Middle frontal gyrus (tissue), 1 donor: ENCODE measurements around the gene PPP1R9B.

Experiments used
- DNase-seq: peaks from one replicate; pipeline ENCODE4 v3.0.0-alpha.2; 2015; ENCODE audit warnings: low spot score; ENCODE audit errors: extremely low spot score

Gene PPP1R9B

DNA sequence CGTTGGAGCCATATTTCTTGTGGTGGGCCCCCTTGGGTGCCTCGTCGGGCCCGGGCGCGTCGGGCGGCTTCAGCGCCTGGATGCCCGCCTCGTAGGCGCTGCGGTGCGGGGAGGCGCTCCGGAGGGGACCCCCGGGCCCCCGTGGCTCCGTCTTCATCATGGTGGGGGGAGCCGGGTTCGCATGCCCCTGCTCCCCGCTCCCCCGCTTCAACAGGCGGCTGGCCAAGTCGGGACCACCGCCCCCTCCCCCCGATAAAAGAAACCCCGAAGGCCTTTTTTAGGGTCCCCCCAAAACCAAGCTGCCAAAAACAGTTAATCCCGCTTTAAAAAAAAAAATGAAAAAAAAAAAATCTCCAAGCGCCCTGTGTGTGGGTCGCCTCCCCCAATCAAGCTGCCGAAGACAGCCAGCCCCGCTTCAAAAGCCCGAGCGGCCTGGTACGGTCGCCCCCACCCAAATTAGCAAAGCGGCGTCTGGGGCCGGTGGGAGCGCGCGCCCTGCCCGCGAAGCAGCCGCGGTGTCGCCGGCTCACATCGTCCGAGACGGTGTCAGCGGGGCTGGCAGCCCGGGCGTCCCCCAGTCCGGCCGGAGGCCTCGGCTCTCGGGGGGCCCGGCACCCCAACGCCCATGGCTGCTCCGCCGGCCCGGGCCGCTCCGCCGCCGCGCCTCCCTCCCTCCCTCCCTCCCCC is at the start of gene PPP1R9B:
Gene PPP1R9B (minus strand): TSS at position 324 of the 687 bp plus-strand sequence. CDS start 164 bp downstream, at position 160.
- no peak for DNase-seq

DNA sequence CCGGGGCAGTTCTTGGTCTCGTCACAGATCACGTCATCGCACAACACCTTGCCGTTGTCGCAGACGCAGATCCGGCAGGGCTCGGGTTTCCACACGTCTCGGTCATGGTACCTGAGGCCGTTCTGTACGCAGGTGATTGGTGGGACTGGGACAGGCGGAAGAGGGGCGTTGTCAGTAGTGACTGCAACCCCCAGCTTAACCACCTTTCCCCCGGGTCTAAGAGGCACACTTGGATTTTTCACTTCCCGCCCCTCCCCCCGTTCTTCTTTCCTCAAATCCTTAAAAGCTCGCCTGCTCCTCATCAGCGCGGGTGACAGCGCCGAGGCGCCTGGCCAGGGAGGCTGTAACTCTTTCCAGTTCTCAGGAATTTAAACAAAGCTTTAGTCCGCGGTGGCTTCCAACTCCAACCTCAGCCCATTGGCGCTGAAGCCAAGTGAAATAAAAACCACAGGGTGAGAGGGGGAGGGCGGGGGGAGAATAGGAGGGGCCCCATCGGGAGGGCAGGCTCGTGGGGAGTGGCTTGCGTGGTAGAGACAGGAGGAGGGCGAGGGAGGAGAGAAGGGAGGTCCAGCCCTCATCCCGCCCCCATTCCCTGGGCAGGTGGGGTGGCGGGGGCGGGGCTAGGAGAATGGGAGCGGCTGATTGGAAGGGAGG is 49.5 kb upstream of the PPP1R9B start:
- DNase-seq, result no peak

DNA sequence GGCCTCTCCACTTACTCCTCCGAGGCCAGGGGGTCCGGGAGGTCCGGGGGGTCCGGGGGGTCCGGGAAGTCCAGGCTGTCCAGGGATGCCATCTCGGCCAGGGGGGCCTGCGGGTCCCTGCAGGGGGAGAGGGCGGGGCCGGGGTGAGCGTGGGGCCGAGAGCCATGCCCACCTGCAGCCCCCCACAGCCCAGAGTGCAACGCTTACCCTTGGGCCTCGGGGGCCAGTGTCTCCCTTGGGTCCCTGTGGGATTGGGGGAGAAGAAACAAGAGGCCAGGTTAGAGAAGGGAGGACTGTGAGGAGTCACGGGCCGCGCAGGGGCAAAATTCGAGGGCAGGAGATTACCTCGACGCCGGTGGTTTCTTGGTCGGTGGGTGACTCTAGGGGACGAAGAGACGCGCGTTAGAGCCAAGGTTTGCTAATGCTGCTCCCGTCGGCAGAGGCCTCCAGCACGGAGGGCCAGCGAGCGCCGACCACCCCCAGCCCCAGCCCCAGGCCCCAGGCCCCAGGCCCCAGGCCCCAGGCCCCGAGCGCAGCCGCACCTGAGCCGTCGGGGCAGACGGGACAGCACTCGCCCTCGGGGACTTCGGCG is 48.8 kb upstream of the PPP1R9B start:
- DNase-seq, result no peak

- DNase-seq, result no peak
These were observed 47.7 kb upstream of the PPP1R9B start for GRCh38 chr17:50198026-50198669.

DNA sequence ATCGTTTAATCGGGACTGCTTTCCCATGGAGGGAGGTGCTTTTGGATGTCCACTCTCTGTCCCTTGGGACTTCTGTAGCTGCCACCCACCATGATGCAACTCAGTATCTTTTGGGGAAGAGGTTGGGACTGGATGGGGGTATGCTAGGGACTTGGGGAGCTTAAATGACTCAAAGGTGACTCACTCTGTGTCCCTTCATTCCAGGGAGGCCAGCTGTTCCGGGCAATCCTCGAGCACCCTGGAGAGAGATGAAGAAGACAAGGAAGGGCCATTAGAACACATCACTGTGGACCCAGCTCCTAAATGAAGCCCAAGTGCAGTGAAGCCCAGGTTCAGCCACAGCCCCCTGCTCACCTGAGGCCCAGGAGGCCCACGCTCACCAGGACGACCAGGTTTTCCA is 46.3 kb upstream of the PPP1R9B start:
- no peak for DNase-seq

GRCh38 chr17:50196036-50196435 is 45.6 kb upstream of the PPP1R9B start:
- no peak for DNase-seq

- no peak for DNase-seq
These were observed 44.7 kb upstream of the PPP1R9B start for GRCh38 chr17:50194934-50195865.

GRCh38 chr17:50194140-50194933 is 43.9 kb upstream of the PPP1R9B start:
- no peak for DNase-seq

GRCh38 chr17:50192618-50193291 is 42.3 kb upstream of the PPP1R9B start:
- no peak for DNase-seq

DNA sequence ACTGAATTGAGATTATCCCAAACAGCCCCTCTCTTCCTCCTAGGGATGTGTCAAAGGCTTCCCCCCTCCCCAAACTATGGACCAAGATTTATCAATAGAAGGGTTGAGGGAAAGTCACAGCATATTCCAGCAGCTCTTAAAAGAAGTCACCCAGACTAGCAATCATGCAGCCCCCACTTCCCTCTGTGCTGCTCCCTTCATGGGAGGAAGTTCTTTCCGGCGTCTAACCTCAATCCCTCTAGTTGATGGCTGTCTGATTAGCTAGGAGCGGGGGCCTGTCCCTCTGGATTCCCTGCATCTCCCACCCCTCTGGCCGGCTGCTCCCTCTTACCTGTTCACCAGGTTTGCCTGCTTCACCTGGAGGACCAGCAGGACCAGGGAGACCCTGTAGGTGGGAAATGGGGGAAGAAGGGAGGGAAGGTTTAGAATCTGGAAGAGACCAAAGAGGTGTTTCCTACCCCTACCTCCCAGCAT is 41.7 kb upstream of the PPP1R9B start:
- DNase-seq, result no peak

DNA sequence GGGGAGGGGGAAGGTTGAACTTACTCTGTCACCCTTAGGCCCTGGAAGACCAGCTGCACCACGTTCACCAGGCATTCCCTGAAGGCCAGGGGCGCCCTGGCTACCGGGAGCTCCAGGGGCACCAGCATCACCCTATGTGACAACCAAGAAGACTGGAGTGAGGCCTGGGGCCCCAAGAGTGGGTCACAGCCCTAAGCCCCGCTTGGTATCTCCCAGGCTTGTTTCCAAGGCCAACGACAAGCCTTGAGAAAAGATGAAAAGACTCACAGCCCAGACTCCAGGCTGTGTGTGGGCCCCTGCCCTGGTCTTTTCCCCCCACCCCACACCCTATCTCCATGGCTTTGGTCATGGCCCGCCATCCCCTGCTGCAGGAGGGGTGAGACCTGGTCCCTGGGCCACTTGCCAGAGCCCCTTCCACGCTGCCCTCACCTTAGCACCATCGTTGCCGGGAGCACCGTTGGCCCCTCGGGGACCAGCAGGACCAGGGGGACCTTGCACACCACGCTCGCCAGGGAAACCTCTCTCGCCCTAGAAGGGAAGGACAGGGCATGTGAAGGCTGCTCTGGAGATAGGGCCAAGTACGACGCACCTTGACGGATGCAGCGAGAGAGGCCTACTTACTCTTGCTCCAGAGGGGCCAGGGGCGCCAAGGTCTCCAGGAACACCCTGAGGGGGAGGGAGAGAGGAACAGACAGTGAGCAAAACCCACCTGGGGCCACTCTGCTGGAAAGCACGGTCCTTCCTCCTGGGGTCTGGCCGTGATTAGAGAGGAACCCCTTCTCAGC is 41.1 kb upstream of the PPP1R9B start:
- no peak for DNase-seq

DNA sequence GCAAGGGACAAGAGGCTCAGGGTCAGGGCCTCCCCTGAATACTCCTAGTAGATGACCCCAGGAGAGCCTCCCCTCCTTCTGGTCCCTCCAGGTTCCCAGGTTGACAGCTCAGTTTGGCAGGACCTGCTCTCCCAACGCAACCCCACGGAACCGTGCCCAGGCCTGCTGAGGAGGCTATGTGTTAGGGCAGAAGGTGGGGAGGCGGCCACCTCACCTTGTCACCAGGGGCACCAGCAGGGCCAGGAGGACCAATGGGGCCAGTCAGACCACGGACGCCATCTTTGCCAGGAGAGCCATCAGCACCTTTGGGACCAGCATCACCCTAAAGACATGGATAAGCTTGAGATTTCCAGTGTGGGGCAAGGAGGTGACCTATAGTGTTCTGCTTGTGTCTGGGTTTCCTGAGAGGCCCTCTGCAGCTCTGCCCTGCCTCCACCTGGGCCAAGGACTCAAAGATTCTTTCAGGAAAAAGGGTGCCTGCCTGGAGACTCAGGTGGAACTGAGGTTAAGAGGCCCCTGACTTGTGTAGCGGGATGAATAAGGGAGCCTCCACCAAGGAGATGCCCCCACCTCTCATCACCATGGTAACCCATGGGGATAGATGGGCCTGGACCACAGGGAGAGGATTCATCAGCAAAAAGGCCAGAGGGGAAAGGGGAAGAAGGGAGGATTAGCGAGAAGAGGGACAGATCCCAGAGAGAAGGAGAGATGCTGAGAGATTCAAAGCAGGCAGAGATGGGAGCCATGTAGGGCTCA is 40.3 kb upstream of the PPP1R9B start:
- no peak for DNase-seq

DNA sequence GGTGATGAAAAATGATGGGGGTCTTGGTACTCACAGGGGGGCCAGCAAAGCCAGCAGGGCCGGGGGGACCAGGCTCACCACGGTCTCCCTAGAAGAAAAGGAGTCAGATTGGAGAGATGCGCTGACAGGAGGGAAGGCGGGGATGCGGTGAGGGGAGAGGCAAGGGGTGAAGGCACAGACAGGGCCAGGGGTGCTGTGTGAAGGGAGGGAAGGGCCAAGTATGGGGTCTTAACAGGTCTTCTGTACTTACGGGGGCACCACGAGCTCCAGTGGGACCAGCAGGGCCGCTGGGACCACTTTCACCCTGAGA is 39.8 kb upstream of the PPP1R9B start:
- DNase-seq, result no peak

DNA sequence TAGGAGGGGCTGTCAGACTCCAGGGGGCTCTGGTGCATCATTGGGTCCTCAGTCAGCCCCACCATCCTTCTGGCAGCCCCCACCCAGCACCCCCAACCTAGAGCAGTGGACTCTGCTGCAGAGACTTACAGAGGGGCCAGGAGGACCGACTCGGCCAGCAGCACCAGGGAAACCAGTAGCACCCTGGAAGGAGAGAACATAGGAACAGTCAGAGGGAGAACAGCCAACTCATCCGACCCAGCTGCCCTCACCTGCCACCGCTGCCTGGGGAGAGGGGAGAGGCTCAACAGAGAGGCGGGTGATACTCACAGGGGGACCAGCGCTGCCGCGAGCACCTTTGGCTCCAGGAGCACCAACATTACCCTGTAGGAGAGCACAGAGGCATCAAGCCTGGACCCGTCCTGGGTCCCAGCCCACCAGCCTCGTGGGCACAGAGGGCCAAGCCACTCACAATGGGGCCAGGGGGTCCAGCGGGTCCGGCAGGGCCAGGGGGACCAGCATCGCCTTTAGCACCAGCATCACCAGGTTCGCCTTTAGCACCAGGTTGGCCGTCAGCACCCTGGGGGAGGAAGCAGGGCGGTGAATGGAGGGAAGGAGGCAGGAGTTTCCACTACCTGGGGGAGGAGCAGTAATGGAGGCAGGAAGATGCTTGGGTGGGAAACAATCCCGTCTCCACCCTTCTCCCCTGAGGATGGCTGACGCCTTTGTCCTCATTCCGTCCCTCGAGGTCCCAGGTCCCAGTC is 39.2 kb upstream of the PPP1R9B start:
- no peak for DNase-seq

- no peak for DNase-seq
These were observed 38.6 kb upstream of the PPP1R9B start for GRCh38 chr17:50188921-50189549.

GRCh38 chr17:50188531-50188920 is 38.0 kb upstream of the PPP1R9B start:
- DNase-seq, result no peak
